Activated CD4-positive, alpha-beta T cell treated with anti-CD3 and anti-CD28 coated beads, Interleukin-2, amount 10 ng/mL, durations not matched to agents 7 days and 5 days (primary cell): ENCODE data around the gene RFX1. TPM values are rescaled to one million over a fixed set of nuclear protein-coding genes. Genes with fewer than 3 reads are reported as not detected.
"Not testable (repeated sequence)": the region's sequence is repeated elsewhere in the genome, so short reads cannot be mapped to it uniquely, and the experiment has no call there.

Experiments used
- CTCF ChIA-PET: fragments of 350-600 bp; sonication (Branson Sonifier 250); formaldehyde crosslinking; loops from one replicate; lab custom pipeline; 2021; ENCODE audit warnings: antibody characterized with exemption; lab: Charles Lee
- POLR2A ChIA-PET: fragments of 350-600 bp; sonication (Branson Sonifier 250); formaldehyde crosslinking; loops from one replicate; lab custom pipeline; 2021; ENCODE audit warnings: antibody characterized with exemption; lab: Charles Lee
- DNase-seq: peaks from one replicate; pipeline ENCODE4 v3.0.0-alpha.2; 2020
- H3K27ac Mint-ChIP-seq: one replicate; pipeline ENCODE4 v1.8.0; 2021; ENCODE audit warnings: mild to moderate bottlenecking, moderate library complexity, mixed read lengths
- H3K27me3 Mint-ChIP-seq: one replicate; pipeline ENCODE4 v1.8.0; 2021; ENCODE audit warnings: mixed read lengths
- H3K36me3 Mint-ChIP-seq: one replicate; pipeline ENCODE4 v1.8.0; 2021; ENCODE audit warnings: low read depth, mixed read lengths
- H3K4me1 Mint-ChIP-seq: one replicate; pipeline ENCODE4 v1.8.0; 2021; ENCODE audit warnings: mixed read lengths
- H3K4me3 Mint-ChIP-seq: one replicate; pipeline ENCODE4 v1.8.0; 2021; ENCODE audit warnings: mild to moderate bottlenecking, moderate library complexity, mixed read lengths
- H3K9me3 Mint-ChIP-seq: one replicate; pipeline ENCODE4 v1.8.0; 2021; ENCODE audit warnings: mixed read lengths
- total RNA-seq, 2 experiments: library from RNA; stranded (reverse); gene quantifications; one replicate each; pipeline ENCODE4 v1.2.3, GENCODE V29; 2021

The RFX1 gene
- total RNA-seq, 2 experiments from 2014 or later = 19.1 to 19.9 TPM

- Mint-ChIP-seq H3K9me3 (no peaks in the 10 kb centered on the region), H3K27ac (peak overlapping the region; percentile 28), H3K4me1 (peaks cover 17% of the 10 kb centered on the region), H3K27me3 (no peaks in the 10 kb centered on the region), H3K36me3 (no peaks in the 10 kb centered on the region), H3K4me3 (no peak overlapping the region)
- ChIA-PET CTCF (interaction anchor here (0.6 to 1.2 kb wide), 4 partner anchors 9 to 194 kb away, joined by 3 to 5 read pairs (median 4); partner anchors contain the start of gene DCAF15), POLR2A (no interaction called here)
- no peak for DNase-seq
Observed at GRCh38 chr19:14023404-14024235, 17.5 kb upstream of the RFX1 start.

DNA sequence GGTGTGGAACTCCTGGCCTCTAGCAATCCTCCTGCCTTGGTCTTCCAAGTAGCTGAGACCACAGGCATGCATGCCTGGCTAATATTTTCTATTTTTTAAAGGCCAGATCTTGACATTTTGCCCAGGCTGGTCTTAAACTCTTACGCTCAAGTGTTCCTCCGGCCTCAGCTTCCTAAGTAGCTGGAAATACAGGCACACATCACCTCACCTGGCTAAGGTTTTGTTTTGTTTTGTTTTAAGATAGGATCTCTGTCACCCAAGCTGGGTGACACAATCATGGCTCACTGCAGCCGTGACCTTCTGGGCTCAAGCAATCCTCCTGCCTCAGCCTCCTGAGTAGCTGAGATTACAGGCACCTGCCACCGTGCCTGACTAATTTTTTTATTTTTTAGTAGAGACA, 16.3 kb upstream of the RFX1 start:
- no peak overlapping the region for H3K27ac Mint-ChIP-seq
- no peaks in the 10 kb centered on the region for H3K9me3 Mint-ChIP-seq
- no peaks in the 10 kb centered on the region for H3K36me3 Mint-ChIP-seq
- no peak overlapping the region for H3K4me3 Mint-ChIP-seq
- ChIA-PET CTCF (interaction anchor here (1.0 to 2.3 kb wide), 3 partner anchors 9 to 69 kb away, joined by 4 to 20 read pairs (median 5); partner anchors contain the start of genes DCAF15 and IL27RA), POLR2A (interaction anchor here (1.5 kb wide), 1 partner anchor 9 kb away, joined by 5 read pairs; the partner anchor contains the start of gene IL27RA)
- peaks cover 19% of the 10 kb centered on the region for H3K4me1 Mint-ChIP-seq
- no peak for DNase-seq
- H3K27me3 Mint-ChIP-seq = no peaks in the 10 kb centered on the region

GRCh38 chr19:14021474-14021873, 15.4 kb upstream of the RFX1 start:
- H3K9me3 Mint-ChIP-seq = no peaks in the 10 kb centered on the region
- H3K27me3 Mint-ChIP-seq = no peaks in the 10 kb centered on the region
- CTCF ChIA-PET = interaction anchor here (0.7 to 2.3 kb wide), 2 partner anchors 10 to 14 kb away, joined by 3 to 20 read pairs; partner anchors contain the start of gene IL27RA
- H3K27ac Mint-ChIP-seq = no peak overlapping the region
- peaks cover 17% of the 10 kb centered on the region for H3K4me1 Mint-ChIP-seq
- no peak for DNase-seq
- no peaks in the 10 kb centered on the region for H3K36me3 Mint-ChIP-seq
- POLR2A ChIA-PET = interaction anchor here (1.5 kb wide), 1 partner anchor 10 kb away, joined by 5 read pairs; the partner anchor contains the start of gene IL27RA
- no peak overlapping the region for H3K4me3 Mint-ChIP-seq

- not testable (repeated sequence) for H3K27me3 Mint-ChIP-seq, H3K27ac Mint-ChIP-seq, H3K9me3 Mint-ChIP-seq, H3K36me3 Mint-ChIP-seq, DNase-seq, H3K4me3 Mint-ChIP-seq
- CTCF ChIA-PET = interaction anchor here (1.2 to 1.8 kb wide), 3 partner anchors 11 to 29 kb away, joined by 3 to 7 read pairs (median 3); partner anchors contain the start of gene IL27RA
- POLR2A ChIA-PET = interaction anchor here (0.6 kb wide), 1 partner anchor 9 kb away, joined by 6 read pairs; no protein-coding TSS in a partner anchor
- peaks cover 15% of the 10 kb centered on the region for H3K4me1 Mint-ChIP-seq
Observed at GRCh38 chr19:14019739-14020138, 13.6 kb upstream of the RFX1 start.

- Mint-ChIP-seq H3K27ac (no peak overlapping the region), H3K4me1 (peaks cover 15% of the 10 kb centered on the region), H3K27me3 (no peaks in the 10 kb centered on the region), H3K4me3 (no peak overlapping the region), H3K36me3 (no peaks in the 10 kb centered on the region), H3K9me3 (no peaks in the 10 kb centered on the region)
- CTCF ChIA-PET = interaction anchor here (0.6 to 1.8 kb wide), 5 partner anchors 12 to 60 kb away, joined by 3 to 7 read pairs (median 3); partner anchors contain the start of gene IL27RA
- no peak for DNase-seq
- POLR2A ChIA-PET = interaction anchor here (0.6 kb wide), 1 partner anchor 8 kb away, joined by 6 read pairs; no protein-coding TSS in a partner anchor
Observed at GRCh38 chr19:14019100-14019499, 13.0 kb upstream of the RFX1 start.

- no peak overlapping the region for H3K4me3 Mint-ChIP-seq
- H3K9me3 Mint-ChIP-seq = no peaks in the 10 kb centered on the region
- H3K27ac Mint-ChIP-seq = no peak overlapping the region
- POLR2A ChIA-PET = no interaction called here
- DNase-seq = no peak
- CTCF ChIA-PET = interaction anchor here (0.6 to 1.4 kb wide), 3 partner anchors 8 to 228 kb away, joined by 3 to 4 read pairs (median 4); no protein-coding TSS in a partner anchor
- peaks cover 9% of the 10 kb centered on the region for H3K4me1 Mint-ChIP-seq
- peaks cover 2% of the 10 kb centered on the region for H3K27me3 Mint-ChIP-seq
- no peaks in the 10 kb centered on the region for H3K36me3 Mint-ChIP-seq
Observed at GRCh38 chr19:14015524-14016035, 9.5 kb upstream of the RFX1 start.

DNA sequence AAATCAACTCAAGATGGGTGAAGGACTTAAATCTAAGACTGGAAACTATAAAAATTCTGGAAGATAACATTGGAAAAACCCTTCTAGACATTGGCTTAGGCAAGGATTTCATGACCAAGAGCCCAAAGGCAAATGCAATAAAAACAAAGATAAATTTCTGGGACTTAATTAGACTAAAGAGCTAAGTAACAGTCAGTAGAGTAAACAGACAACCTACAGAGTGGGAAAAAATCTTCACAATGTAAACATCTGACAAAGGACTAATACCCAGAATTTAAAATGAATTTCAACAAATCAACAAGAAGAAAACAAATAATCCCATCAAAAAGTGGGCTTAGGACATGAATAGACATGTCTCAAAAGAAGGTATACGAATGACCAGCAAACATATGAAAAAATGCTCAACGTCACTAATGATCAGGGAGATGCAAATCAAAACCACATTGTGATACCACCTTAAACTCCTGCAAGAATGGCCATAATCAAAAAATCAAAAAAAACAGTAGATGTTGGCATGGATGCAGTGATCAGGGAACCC, 6.3 kb upstream of the RFX1 start:
- Mint-ChIP-seq H3K27ac (no peak overlapping the region), H3K4me1 (peaks cover 7% of the 10 kb centered on the region), H3K27me3 (peaks cover 2% of the 10 kb centered on the region), H3K36me3 (no peaks in the 10 kb centered on the region), H3K4me3 (no peak overlapping the region), H3K9me3 (no peaks in the 10 kb centered on the region)
- DNase-seq = no peak
- CTCF ChIA-PET = no interaction called here
- POLR2A ChIA-PET = no interaction called here

- Mint-ChIP-seq H3K4me3 (peak overlapping the region; percentile 84), H3K36me3 (peaks cover 2% of the 10 kb centered on the region), H3K27me3 (no peaks in the 10 kb centered on the region), H3K9me3 (no peaks in the 10 kb centered on the region), H3K4me1 (peaks cover 41% of the 10 kb centered on the region), H3K27ac (peak overlapping the region; percentile 100)
- no peak for DNase-seq
- POLR2A ChIA-PET = no interaction called here
- CTCF ChIA-PET = interaction anchor here (0.8 to 1.4 kb wide), 6 partner anchors 9 to 459 kb away, joined by 3 to 4 read pairs (median 3); partner anchors contain the start of gene ASF1B
Observed at GRCh38 chr19:14006766-14007562, 844 bp upstream of the RFX1 start.

DNA sequence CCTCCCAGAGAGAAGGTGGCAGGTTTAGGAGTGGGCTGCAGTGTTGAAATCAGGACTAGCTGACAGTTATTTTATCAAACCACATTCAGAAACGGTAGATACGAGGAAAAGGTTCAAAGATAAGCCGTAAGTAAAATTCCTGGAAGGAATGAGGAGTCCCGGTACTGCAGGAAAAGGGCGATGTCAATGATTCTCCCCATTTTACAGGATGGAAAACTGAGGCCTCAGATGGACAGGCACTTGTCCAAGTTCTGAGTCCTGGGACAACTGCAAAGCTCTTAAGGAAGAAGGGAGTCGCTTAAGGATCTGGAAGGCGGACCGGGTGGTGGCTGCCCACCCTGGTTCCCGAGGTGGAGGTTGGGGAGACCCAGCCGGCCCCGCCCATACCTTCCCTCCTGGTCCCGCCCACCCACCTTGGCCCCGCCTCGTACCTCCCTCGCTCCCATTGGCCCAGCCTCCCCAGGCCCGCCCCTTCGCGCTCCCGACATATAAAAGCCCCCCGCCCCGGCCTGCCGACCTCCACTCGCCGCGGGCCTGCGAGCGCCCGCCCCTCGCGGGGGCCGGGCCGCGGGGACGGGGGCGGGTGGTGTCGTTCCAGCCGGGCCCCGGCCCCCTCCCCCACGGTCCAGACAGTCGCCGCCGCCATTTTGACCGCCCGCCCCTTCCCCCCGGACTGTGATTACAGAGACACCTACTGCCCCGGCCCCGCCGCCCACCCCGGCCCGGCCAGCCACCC, 603 bp downstream of the RFX1 start:
- no peaks in the 10 kb centered on the region for H3K9me3 Mint-ChIP-seq
- CTCF ChIA-PET = interaction anchor here (0.8 to 1.4 kb wide), 5 partner anchors 10 to 126 kb away, joined by 3 to 4 read pairs (median 3); partner anchors contain the start of gene IL27RA
- peak; percentile 92 for DNase-seq
- H3K27me3 Mint-ChIP-seq = no peaks in the 10 kb centered on the region
- H3K4me1 Mint-ChIP-seq = peaks cover 53% of the 10 kb centered on the region
- H3K27ac Mint-ChIP-seq = peak overlapping the region; percentile 85
- POLR2A ChIA-PET = interaction anchor here (0.5 to 0.7 kb wide), 2 partner anchors 49 to 853 kb away, joined by 3 to 5 read pairs; no protein-coding TSS in a partner anchor
- peak overlapping the region; percentile 84 for H3K4me3 Mint-ChIP-seq
- H3K36me3 Mint-ChIP-seq = peaks cover 6% of the 10 kb centered on the region

DNA sequence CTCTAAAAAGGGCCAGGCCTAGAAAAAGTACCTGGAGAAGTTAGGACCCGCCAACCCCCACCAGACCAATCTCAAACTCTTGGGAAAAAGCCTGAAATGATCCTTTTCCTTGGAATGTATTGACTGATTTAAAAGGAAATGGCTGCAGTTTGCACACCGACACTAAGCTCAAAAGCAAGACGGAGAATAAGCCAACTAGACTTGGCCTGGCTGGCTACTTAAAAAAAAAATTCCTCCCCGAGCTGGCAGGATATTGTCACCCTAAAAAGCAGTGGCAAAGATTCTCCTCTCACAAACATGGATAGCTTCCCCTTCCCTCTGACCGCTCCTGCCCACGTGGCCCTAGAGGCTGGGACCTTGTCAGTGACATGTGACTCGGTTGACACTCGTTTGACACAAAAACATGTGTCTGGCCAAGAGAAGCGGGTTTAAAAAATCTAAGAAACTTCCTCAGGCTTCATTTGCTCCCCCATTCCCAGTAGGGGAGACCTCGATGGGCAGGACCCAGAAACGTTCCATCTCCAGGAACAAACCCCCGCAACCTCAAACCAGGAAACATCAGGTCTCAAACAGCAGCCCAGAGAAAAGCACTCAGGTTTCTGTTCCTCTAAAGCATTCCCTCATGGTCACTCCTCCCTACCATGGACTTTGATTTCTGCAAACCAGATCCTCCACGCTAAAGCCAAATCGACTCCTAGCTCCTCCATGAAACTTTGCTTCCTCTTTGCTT, 1.3 kb downstream of the RFX1 start:
- Mint-ChIP-seq H3K4me1 (peaks cover 61% of the 10 kb centered on the region), H3K9me3 (no peaks in the 10 kb centered on the region), H3K27ac (peak overlapping the region; percentile 85), H3K36me3 (peaks cover 13% of the 10 kb centered on the region), H3K27me3 (no peaks in the 10 kb centered on the region), H3K4me3 (peak overlapping the region; percentile 80)
- ChIA-PET CTCF (interaction anchor here (0.6 to 1.4 kb wide), 7 partner anchors 9 to 195 kb away, joined by 3 to 4 read pairs (median 3); partner anchors contain the start of gene IL27RA), POLR2A (no interaction called here)
- no peak for DNase-seq
